ENCODE measurements around the gene CTNNB1. TPM values are rescaled to one million over a fixed set of nuclear protein-coding genes. Genes with fewer than 3 reads are reported as not detected.

Gene CTNNB1
- total RNA-seq, 1 donor from 2014 or later = 375 TPM

DNA sequence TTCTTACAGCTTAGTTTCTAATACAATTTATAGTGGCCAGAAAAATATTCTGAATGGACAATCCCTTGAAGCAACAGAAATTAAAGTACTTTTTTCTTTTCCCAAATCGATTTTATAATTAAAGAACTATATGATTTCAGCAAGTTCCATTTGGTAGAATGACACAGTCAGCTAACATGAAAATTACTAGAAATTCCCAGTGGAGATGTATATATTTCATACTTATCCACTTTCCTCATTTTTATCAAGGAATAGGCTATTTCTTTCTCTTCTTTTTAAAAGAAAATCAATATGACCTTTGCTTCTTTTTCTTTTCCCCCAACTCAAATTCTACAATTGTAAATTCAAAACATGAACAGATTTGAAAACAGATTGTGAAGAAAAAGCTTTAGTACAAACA lies 6.4 kb upstream of the CTNNB1 start:
- no peak for DNase-seq (ENCODE audit: low spot score)

GRCh38 chr3:41193794-41194539 lies 5.3 kb upstream of the CTNNB1 start:
- DNase-seq (ENCODE audit: low spot score) = no peak

DNA sequence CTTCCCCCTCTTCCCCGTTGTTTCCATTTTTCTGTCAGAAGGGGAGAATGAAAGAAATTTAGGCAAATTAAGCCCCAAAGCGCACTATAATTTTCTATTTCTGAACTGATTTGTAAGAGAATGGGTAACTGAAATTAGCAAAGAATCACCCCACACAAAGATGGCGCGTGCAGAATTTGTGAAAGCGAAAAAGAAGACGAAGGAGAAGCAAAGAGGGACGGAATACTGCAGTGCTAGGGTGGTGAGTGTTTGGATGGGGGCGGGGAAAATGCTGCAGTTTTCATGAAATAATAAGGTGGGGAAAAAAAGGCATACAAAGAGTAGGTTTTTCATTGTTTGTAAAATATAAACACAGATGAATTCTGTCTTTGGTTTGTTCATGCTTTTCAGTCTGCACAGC lies 4.6 kb upstream of the CTNNB1 start:
- DNase-seq (ENCODE audit: low spot score) = no peak

- DNase-seq (ENCODE audit: low spot score) = no peak
These were observed 3.4 kb upstream of the CTNNB1 start for GRCh38 chr3:41195946-41196345.

DNA sequence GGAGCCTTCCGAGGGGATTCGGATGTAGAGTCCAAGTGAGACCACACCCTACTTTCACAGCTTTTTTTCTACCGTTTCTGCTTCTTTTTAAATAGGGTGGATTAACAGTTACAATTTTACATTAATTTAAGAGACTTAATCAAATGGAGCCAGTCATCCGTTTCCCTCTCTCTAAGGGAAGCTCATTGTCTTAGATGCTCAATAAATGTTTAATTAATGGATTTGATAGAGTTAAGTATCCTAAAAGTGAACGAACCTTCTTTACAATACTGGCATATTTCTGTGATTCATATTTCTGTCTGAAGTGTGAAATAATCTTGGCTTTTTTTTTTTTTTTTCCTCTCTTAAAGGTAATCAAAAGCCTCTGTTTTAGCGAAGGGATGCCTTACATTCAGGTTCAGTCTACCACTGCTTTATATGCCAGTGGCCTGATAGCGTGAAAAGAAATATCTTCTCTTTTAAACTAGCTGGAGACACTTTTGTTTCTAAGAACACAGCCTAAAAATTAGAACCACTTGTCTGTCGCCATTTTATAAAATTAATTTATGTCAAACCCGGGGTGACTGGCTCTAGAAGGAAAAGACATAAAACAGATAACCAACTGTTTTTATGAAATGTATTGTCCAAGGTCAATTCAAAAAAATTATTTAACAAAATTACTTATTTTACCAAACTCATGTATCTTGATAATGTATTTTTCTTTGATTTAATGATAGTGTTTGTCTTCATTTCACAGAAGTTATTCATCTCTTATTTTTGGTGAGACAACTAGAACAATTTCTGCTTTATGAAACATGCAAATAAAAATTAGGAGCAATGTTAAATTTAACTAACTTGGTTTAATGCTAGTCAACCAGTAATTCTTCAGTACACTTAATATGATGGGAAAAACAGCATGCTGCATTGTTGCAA lies 2.5 kb upstream of the CTNNB1 start:
- no peak for DNase-seq (ENCODE audit: low spot score)

DNA sequence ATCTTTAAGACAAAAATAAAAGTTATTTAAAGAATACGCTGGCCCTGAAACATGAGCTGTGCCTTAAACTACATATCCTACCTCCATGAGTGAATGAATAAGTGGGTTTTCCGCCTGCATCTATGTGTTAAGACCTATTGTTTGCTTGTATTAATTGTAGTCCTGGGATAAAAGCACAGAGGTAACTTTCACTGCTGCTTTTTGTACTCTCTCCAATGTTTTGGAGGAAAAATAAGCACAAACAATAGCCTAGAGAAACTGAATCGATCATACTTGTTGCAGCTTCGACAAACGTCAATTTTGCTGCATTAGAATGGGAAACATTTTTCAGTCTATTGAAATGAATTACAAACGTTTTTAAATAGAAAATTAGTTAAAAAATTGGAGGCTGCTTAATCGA lies 1.3 kb upstream of the CTNNB1 start:
- no peak for DNase-seq (ENCODE audit: low spot score)

DNA sequence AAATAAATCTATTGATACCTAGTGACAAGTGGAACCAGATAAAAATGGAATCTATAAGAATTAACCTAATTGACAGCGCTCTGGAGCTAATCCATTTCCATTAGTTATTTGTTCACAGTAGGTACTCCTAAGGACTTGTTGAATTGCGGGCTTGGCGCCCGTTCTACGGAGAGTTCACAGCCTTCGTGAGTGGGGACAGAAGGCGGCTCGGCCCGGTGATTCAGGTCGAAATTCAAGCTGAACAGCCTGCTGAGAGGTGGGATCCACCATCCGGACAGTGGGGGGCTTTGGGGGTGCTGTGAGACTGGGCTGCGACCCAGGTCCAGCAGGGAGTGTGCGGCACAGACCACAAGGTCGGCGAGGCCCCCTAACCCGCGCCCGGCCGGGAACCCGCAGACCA lies 779 bp upstream of the CTNNB1 start:
- no peak for DNase-seq (ENCODE audit: low spot score)

DNA sequence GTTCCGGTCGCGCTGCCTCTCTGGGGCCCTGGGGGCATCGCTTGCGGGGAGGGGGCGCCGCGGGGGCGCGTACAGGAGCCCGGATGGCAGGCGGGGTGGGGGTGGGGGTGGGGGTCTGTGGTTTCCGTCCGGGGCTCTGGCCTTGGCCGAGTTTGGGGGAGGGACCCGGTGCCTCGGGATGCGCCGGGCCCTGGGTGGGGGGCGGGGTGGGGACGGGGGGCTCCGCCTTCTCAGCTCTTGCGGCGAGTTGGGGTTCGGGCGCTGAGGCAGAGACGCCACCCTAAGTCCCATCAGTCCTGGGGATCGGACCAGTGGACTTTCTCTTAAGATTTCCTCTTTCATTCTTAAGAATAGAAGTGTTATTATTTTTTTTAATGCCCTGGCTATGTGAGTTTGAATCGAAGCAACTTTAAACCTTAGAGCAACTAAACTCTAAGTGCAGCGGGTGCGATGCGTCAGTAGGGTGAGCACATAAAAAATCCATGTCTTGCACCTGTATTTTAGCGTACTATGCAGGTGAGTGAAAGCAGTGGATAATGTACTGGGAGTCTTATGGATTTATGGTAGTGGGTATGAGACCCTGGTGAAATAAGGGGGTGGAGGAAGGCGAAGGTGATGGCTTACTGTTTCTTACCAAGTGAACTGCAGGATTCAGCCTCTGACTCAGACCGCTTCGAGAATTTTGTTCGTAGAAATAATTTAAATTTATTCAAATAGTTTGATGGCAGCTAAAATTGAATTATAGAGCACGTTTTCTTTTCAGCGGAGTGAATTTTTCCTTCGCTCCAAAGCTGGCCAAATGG lies 762 bp downstream of the CTNNB1 start:
- DNase-seq (ENCODE audit: low spot score) = no peak

DNA sequence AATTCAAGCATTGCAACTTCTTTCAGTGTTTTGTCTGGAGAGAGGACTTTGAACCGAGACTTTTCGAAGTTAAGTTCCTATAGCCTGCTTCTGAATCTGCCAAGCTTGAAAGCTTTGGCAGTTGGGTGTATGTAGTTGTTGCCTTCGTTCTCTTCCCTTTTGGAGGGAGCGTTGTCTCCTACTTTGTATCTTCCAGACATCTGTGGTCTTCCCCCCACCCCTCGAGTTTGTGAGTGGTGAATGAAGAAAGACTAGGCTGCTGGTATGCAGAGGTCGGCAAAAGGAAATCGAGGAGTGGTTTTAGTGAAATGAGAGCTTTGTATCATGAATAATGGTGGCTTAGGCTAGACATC lies 1.3 kb downstream of the CTNNB1 start:
- no peak for DNase-seq (ENCODE audit: low spot score)

GRCh38 chr3:41202075-41202833 lies 2.9 kb downstream of the CTNNB1 start:
- no peak for DNase-seq (ENCODE audit: low spot score)

DNA sequence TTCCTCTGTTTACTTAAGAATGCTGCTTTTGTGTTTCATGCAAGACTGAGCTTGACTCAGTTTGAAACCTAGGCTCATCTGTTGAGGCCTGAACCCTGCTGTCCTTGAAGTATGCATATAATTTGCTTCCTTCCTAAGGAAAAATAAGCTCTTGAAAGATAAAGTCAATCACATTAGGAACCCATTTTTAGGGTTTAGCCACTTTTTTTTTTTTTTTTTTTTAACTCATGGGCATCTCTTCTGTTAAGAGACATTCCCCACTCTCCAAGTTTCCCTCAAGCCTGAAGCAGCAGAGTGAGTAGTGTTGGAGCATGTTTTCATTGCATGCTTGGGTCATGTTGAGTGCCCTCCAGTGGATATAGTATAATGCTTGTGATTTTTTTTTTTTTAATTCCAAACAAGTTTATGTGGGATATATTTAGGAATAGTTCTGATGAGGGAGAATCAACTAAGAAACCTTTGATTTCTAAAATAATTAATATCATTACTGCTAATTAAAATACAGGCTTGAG lies 3.6 kb downstream of the CTNNB1 start:
- DNase-seq (ENCODE audit: low spot score) = no peak

DNA sequence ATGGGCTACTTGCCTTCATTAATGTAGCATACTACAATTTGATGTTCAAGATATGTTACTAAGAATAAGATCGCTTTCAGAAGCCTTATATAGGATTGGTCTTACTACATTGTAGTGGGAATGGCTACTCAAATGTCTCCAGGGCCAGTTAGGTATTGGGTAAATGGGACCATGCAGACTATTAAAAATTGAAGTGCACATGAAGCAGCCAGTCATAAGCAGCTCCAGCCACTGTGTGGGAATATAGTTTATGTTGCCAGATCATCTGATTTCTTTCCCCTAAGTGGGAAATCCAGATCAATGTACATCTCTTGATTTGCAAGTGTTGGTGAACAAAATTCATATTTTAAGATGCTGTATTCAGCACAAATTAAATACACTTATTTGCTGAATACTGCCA lies 5.1 kb downstream of the CTNNB1 start:
- DNase-seq (ENCODE audit: low spot score) = no peak

GRCh38 chr3:41205591-41205990 lies 6.3 kb downstream of the CTNNB1 start:
- DNase-seq (ENCODE audit: low spot score) = no peak

DNA sequence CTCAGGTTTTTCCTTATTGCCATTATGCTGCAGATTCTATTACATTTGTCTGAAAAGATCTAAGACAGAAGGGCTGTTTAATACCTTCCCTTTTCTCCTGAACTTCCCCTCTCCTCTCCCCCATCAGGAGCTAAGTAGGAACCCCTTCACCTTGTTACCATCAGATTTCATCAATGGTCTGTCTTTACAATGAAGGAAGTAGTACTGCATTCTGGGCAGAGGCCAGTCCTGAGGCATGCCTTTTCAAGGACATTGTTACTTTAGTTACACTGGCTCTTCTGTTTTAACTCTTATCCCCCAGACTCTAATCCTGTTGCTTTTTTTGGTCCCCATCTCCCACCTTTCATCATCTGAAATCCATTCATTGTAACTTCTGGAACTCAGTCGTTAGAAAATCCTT lies 8.1 kb downstream of the CTNNB1 start:
- no peak for DNase-seq (ENCODE audit: low spot score)

DNA sequence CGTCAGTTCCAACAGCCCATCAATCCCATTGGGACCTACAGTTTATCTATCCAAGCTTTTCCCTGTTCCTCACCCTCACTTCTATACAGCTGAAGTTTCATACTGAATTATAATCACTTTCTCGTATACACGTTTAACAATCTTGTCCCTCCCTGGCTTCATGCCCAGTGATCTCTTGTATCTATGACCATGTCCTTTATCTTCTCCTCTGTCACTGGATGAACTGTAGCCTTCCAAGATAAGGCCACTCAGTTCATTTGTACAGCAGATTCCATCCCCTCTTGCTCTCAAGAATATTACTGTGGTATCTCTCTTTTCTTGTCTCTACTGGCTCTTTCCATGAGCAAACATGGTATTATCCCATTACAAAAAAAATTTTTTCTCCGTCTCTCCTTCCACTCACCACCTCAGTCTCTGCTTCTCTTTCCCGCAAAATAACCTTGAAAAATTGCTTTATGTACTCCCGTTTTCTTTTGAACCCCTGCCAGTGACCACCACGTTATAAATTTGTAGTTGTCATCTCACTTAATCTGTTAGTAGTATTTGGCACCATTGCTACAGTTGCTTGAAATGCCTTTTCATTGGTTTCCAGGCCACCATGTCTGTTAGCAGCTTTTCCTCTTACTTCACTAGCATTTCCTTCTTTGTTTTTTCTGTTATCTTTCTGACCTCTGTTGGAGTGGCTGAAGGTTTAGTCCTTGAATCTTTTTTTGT lies 9.4 kb downstream of the CTNNB1 start:
- no peak for DNase-seq (ENCODE audit: low spot score)

DNA sequence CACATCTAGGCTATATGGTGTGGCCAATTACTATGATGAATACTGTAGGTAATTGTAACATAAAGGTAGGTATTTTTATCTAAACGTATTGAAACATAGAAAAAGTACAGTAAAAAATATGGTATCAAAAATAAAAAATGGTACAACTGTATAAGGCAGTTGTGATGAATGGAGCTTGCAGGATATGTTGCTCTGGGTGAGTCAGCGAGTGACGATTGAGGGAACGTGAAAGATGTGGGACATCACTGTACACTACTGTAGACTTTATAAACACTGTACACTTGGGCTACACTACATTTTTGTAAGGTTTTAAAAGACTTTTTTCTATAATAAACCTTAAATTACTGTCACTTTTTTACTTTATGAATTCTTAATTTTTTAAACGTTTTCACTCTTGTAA lies 10.3 kb downstream of the CTNNB1 start:
- no peak for DNase-seq (ENCODE audit: low spot score)

GRCh38 chr3:41210966-41211365 lies 11.7 kb downstream of the CTNNB1 start:
- no peak for DNase-seq (ENCODE audit: low spot score)

- no peak for DNase-seq (ENCODE audit: low spot score)
These were observed 12.8 kb downstream of the CTNNB1 start for GRCh38 chr3:41212088-41212487.

GRCh38 chr3:41213588-41213987 lies 14.3 kb downstream of the CTNNB1 start:
- DNase-seq (ENCODE audit: low spot score) = no peak

- DNase-seq (ENCODE audit: low spot score) = no peak
These were observed 17.1 kb downstream of the CTNNB1 start for GRCh38 chr3:41216422-41216821.

Data from mesenteric fat pad (tissue), 1 donor.